K562 (cell line): Measurements from ENCODE around the gene EFCAB5. TPM values are rescaled to one million over a fixed set of nuclear protein-coding genes. Genes with fewer than 3 reads are reported as not detected.

Experiments
- DPF2 ChIP-seq: fragments of 450-650 bp; IDR thresholded peaks from 2 replicates; pipeline ENCODE4 v1.6.1; 2016
- E2F3 ChIP-seq: fragments of 250-450 bp; sonication (Bioruptor Pico); IDR thresholded peaks from 2 replicates; pipeline ENCODE4 v1.4.0; 2020; ENCODE audit warnings: mild to moderate bottlenecking
- EGR1 ChIP-seq: fragments of 450-650 bp; conservative IDR thresholded peaks from 2 replicates; pipeline ENCODE4 v1.6.1; 2017; ENCODE audit warnings: mild to moderate bottlenecking
- ELF4 ChIP-seq: fragments of 450-650 bp; formaldehyde crosslinking; IDR thresholded peaks from 2 replicates; pipeline ENCODE4 v1.4.0; 2022; ENCODE audit warnings: missing genetic modification characterization
- HBP1 ChIP-seq: fragments of 450-650 bp; formaldehyde crosslinking; IDR thresholded peaks from 2 replicates; pipeline ENCODE4 v1.4.0; 2022; ENCODE audit warnings: missing genetic modification characterization
- MYC ChIP-seq, 2 experiments: fragments of 250-450 bp in 1 of 2; sonication (Bioruptor Pico) in 1 of 2; IDR thresholded peaks; 2 replicates each; pipeline versions ENCODE4 v1.5.1 to v1.6.1; 2012 to 2021; ENCODE audit warnings: low read depth in 2 of 2, borderline replicate concordance in 1 of 2, improper control_type of control experiment in 1 of 2, low read length in 1 of 2, mild to moderate bottlenecking in 1 of 2, moderate library complexity in 1 of 2
- NFE2L1 ChIP-seq: fragments of 450-650 bp; IDR thresholded peaks from 2 replicates; pipeline ENCODE4 v1.6.1; 2016; ENCODE audit warnings: missing genetic modification characterization, low read depth, mild to moderate bottlenecking, missing compliant biosample characterization, moderate library complexity, borderline replicate concordance
- NR1H2 ChIP-seq: sonication (generic); formaldehyde crosslinking; IDR thresholded peaks from 2 replicates; pipeline ENCODE4 v1.4.0; 2020; ENCODE audit warnings: mild to moderate bottlenecking, missing genetic modification reagents
- NR2F6 ChIP-seq: fragments of 450-650 bp; formaldehyde crosslinking; IDR thresholded peaks from 2 replicates; pipeline ENCODE4 v1.4.0; 2020; ENCODE audit warnings: mild to moderate bottlenecking
- PML ChIP-seq: IDR thresholded peaks from 2 replicates; pipeline ENCODE4 v1.6.1; 2012; ENCODE audit warnings: low read length, inconsistent platforms
- RBBP5 ChIP-seq: fragments of 200-600 bp; sonication (generic); IDR thresholded peaks from 2 replicates; pipeline ENCODE4 v1.6.1; 2012; ENCODE audit warnings: borderline replicate concordance, mild to moderate bottlenecking, low read length, control low read depth, inconsistent platforms; ENCODE audit not compliant: insufficient read depth, poor library complexity, severe bottlenecking
- RFX7 ChIP-seq: fragments of 250-450 bp; sonication (Bioruptor Pico); IDR thresholded peaks from 2 replicates; pipeline ENCODE4 v1.5.1; 2021; ENCODE audit warnings: mild to moderate bottlenecking
- SFPQ ChIP-seq: fragments of 200-400 bp; formaldehyde crosslinking; IDR thresholded peaks from 2 replicates; pipeline ENCODE4 v1.6.1; 2017; ENCODE audit warnings: mild to moderate bottlenecking, low read depth, low read length, moderate library complexity
- SNIP1 ChIP-seq: fragments of 450-650 bp; IDR thresholded peaks from 2 replicates; pipeline ENCODE4 v1.7.1; 2017; ENCODE audit warnings: low read depth, mild to moderate bottlenecking
- STAT5B ChIP-seq: fragments of 250-450 bp; sonication (Bioruptor Pico); IDR thresholded peaks from 2 replicates; pipeline ENCODE4 v1.8.0; 2021; ENCODE audit warnings: mild to moderate bottlenecking, inconsistent platforms
- TEAD2 ChIP-seq: fragments of 450-650 bp; IDR thresholded peaks from 2 replicates; pipeline ENCODE4 v1.6.1; 2016; ENCODE audit warnings: missing genetic modification characterization, control low read depth, missing compliant biosample characterization
- TRIM24 ChIP-seq, 2 experiments: fragments of 450-650 bp; IDR thresholded peaks; 2 replicates each; pipeline ENCODE4 v1.6.1; 2016
- TSHZ1 ChIP-seq: fragments of 250-450 bp; sonication (Bioruptor Pico); IDR thresholded peaks from 2 replicates; pipeline ENCODE4 v1.4.0; 2020; ENCODE audit warnings: mild to moderate bottlenecking, moderate library complexity
- ZNF253 ChIP-seq: fragments of 250-450 bp; sonication (Bioruptor Pico); conservative IDR thresholded peaks from 2 replicates; pipeline ENCODE4 v1.6.1; 2021; ENCODE audit warnings: mild to moderate bottlenecking
- ZNF655 ChIP-seq: fragments of 250-450 bp; sonication (Bioruptor Pico); IDR thresholded peaks from 2 replicates; pipeline ENCODE4 v1.5.0; 2021
- polyA plus RNA-seq, 8 experiments: library from polyadenylated mRNA; depleted of rRNA in 4 of 8; stranded (reverse) in 5 of 8; unstranded in 3 of 8; fragments of >200 nt; fragmentation: Nextera tagmentation in 2 of 8; fragmentation: Illumina TruSeq in 1 of 8; extraction: Ambion mirVana in 2 of 8; extraction: Trizol in 1 of 8; gene quantifications; 2 replicates each; pipeline versions ENCODE4 v1.2.1 to v1.2.3, GENCODE V29; 2011 to 2014; ENCODE audit warnings: inconsistent platforms in 1 of 8, missing spikeins in 1 of 8
- total RNA-seq, 7 experiments: library from RNA; depleted of rRNA in 6 of 7; stranded (reverse); fragments of >200 nt in 6 of 7; fragmentation: Illumina TruSeq in 2 of 7; extraction: Trizol in 2 of 7; gene quantifications; 2 replicates each; pipeline versions ENCODE4 v1.2.1 to v1.2.3, GENCODE V29; 2011 to 2021; ENCODE audit warnings: low replicate concordance in 1 of 7

EFCAB5 gene
- total and polyA plus RNA-seq, 9 of the 15 experiments (the other 6 are each of a cell fraction or from before 2014, with no cell fraction given): 0.06 to 0.11 TPM; not detected in 7

- TF ChIP-seq SFPQ: no peak
- TF ChIP-seq ELF4 (CRISPR knock-in tag): no peak
- no peak for TF ChIP-seq TSHZ1 (CRISPR knock-in tag)
- TF ChIP-seq HBP1: 0 out of 2 replicates have a peak, but pooled peaks have one; percentile 23
- TF ChIP-seq E2F3 (CRISPR knock-in tag): no peak
- no peak for TF ChIP-seq TEAD2 (tag)
- TF ChIP-seq EGR1: no peak
- TF ChIP-seq MYC (IDR thresholded peaks at IDR 0.05; ENCODE audit: low read depth, low read length): peak; percentile 41; the same call in 1 of the 2 replicates
- TF ChIP-seq MYC (CRISPR knock-in tag; IDR thresholded peaks at IDR 0.05; ENCODE audit: borderline replicate concordance, low read depth): no peak
- no peak for TF ChIP-seq ZNF253 (CRISPR knock-in tag)
- TF ChIP-seq DPF2: peak; percentile 90
- peak in 1 of 2 experiments; percentile 44; a peak in 2 of 4 replicates for TF ChIP-seq TRIM24 (IDR thresholded peaks at IDR 0.05)
- TF ChIP-seq SNIP1: no peak
- no peak for TF ChIP-seq NR1H2
- TF ChIP-seq NR2F6 (CRISPR knock-in tag): no peak
- no peak for TF ChIP-seq NFE2L1 (tag)
- no peak for TF ChIP-seq STAT5B (CRISPR knock-in tag)
- no peak for TF ChIP-seq RFX7
- TF ChIP-seq ZNF655 (CRISPR knock-in tag): no peak
- TF ChIP-seq RBBP5: peak; percentile 67
- peak; percentile 57; the same call in 1 of the 2 replicates for TF ChIP-seq PML
Observed at GRCh38 chr17:29929533-29930408, 11.7 kb upstream of the EFCAB5 start, which contains the start of gene SSH2 (continued).
